ENCODE results near the gene INPP5F.

DNA sequence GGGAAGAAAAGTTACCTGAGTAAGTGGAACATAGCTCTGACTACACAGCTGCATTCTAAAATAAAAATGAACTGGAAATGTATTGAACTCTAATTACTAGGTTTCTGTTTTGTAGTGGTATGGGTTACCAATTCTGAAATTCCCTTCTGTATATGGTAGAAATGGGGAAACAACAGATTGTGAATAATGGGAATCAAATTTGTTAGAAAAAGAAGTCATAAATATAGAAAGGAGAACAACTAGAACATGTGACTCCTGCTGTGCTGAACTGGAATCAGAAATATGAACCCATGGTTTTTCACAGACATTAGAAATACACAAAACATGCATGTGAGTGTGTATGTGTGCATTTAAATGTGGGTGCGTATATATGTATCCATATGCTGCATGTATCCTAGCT lies 119.8 kb downstream of the INPP5F start:
- TF ChIP-seq EZH2phosphoT487 (IDR thresholded peaks at IDR 0.05; ENCODE audit: insufficient read depth, low read depth): no peak
- no peak for TF ChIP-seq EZH2 (IDR thresholded peaks at IDR 0.05; ENCODE audit: insufficient read depth, poor library complexity, severe bottlenecking)
